CD14-positive monocyte (primary cell): ENCODE measurements around the gene HCN4. TPM values are rescaled to one million over a fixed set of nuclear protein-coding genes. Genes with fewer than 3 reads are reported as not detected.

Experiments
- DNase-seq, 3 donors: peaks; one replicate each; pipeline ENCODE4 v3.0.0-alpha.2; 2011 to 2022
- H2AFZ ChIP-seq: 2 replicates; pipeline ENCODE4 v1.6.0; 2012; ENCODE audit warnings: mild to moderate bottlenecking, low read depth, low read length, inconsistent platforms; ENCODE audit not compliant: insufficient read depth, poor library complexity, severe bottlenecking
- H3K27ac ChIP-seq, 2 donors: 1 replicate in 1 of 2; 2 replicates in 1 of 2; pipeline ENCODE4 v1.5.1; 2012 to 2013; ENCODE audit warnings: low read length in 2 of 2, control low read depth in 1 of 2, inconsistent platforms in 1 of 2, low read depth in 1 of 2, mild to moderate bottlenecking in 1 of 2
- H3K27me3 ChIP-seq, 2 donors: one replicate each; pipeline versions ENCODE4 v1.6.0 to v1.6.1; 2011 to 2013; ENCODE audit warnings: low read length in 2 of 2; ENCODE audit not compliant: control insufficient read depth in 2 of 2, insufficient read depth in 2 of 2
- H3K36me3 ChIP-seq, 2 donors: replicated peaks in 1 of 2; 1 replicate in 1 of 2; 2 replicates in 1 of 2; pipeline versions ENCODE4 v1.5.1 to v1.6.1; 2012 to 2013; ENCODE audit warnings: low read length in 2 of 2, control low read depth in 1 of 2, inconsistent platforms in 1 of 2, mild to moderate bottlenecking in 1 of 2; ENCODE audit not compliant: insufficient read depth in 2 of 2, control insufficient read depth in 1 of 2
- H3K4me1 ChIP-seq, 2 donors: 1 replicate in 1 of 2; 2 replicates in 1 of 2; pipeline versions ENCODE4 v1.5.1 to v1.6.1; 2012 to 2013; ENCODE audit warnings: low read length in 2 of 2, control low read depth in 1 of 2, inconsistent platforms in 1 of 2, mild to moderate bottlenecking in 1 of 2, moderate library complexity in 1 of 2; ENCODE audit not compliant: insufficient read depth in 2 of 2, control insufficient read depth in 1 of 2
- H3K4me2 ChIP-seq: replicated peaks from 2 replicates; pipeline ENCODE3; 2012; ENCODE audit warnings: low read length, moderate library complexity, mild to moderate bottlenecking; ENCODE audit not compliant: poor library complexity, severe bottlenecking; ENCODE audit errors: extremely low read depth
- H3K4me3 ChIP-seq, 3 experiments: fragments of 200-600 bp in 1 of 3; sonication (generic) in 1 of 3; replicated peaks in 1 of 3; 1 replicate in 2 of 3; 2 replicates in 1 of 3; pipeline ENCODE4 v1.5.1; 2011 to 2013; ENCODE audit warnings: low read length in 3 of 3, mild to moderate bottlenecking in 3 of 3, control low read depth in 2 of 3, low read depth in 2 of 3, inconsistent platforms in 1 of 3, moderate library complexity in 1 of 3
- H3K79me2 ChIP-seq: 2 replicates; pipeline ENCODE4 v1.6.0; 2012; ENCODE audit warnings: mild to moderate bottlenecking, control low read depth, inconsistent platforms, low read length, moderate library complexity; ENCODE audit not compliant: insufficient read depth
- H3K9ac ChIP-seq: 2 replicates; pipeline ENCODE4 v1.6.0; 2017; ENCODE audit warnings: low read length, mild to moderate bottlenecking; ENCODE audit not compliant: insufficient read depth, poor library complexity, severe bottlenecking
- H3K9me3 ChIP-seq, 2 donors: replicated peaks in 1 of 2; 1 replicate in 1 of 2; 2 replicates in 1 of 2; pipeline versions ENCODE4 v1.5.1 to v1.6.1; 2012 to 2013; ENCODE audit warnings: low read length in 2 of 2, control low read depth in 1 of 2; ENCODE audit not compliant: control insufficient read depth in 1 of 2, insufficient read depth in 1 of 2
- H4K20me1 ChIP-seq: 2 replicates; pipeline ENCODE4 v1.6.0; 2012; ENCODE audit warnings: mild to moderate bottlenecking, low read length, control low read depth, moderate library complexity; ENCODE audit not compliant: insufficient read depth
- H3K27ac Mint-ChIP-seq, 7 donors: one replicate each; pipeline ENCODE4 v1.8.0; 2020; ENCODE audit warnings: mild to moderate bottlenecking in 7 of 7, mixed read lengths in 7 of 7, moderate library complexity in 6 of 7, inconsistent platforms in 2 of 7
- H3K27me3 Mint-ChIP-seq, 3 donors: one replicate each; pipeline ENCODE4 v1.8.0; 2021 to 2022; ENCODE audit warnings: low read depth in 3 of 3, mild to moderate bottlenecking in 3 of 3, mixed read lengths in 3 of 3, moderate library complexity in 3 of 3, inconsistent platforms in 1 of 3
- H3K36me3 Mint-ChIP-seq, 2 donors: one replicate each; pipeline ENCODE4 v1.8.0; 2020; ENCODE audit warnings: mixed read lengths in 2 of 2, inconsistent platforms in 1 of 2, mild to moderate bottlenecking in 1 of 2
- H3K4me1 Mint-ChIP-seq: one replicate; pipeline ENCODE4 v1.8.0; 2020; ENCODE audit warnings: mild to moderate bottlenecking, mixed read lengths
- H3K4me3 Mint-ChIP-seq, 2 donors: one replicate each; pipeline ENCODE4 v1.8.0; 2020; ENCODE audit warnings: mild to moderate bottlenecking in 2 of 2, mixed read lengths in 2 of 2, moderate library complexity in 1 of 2
- H3K9me3 Mint-ChIP-seq, 7 donors: one replicate each; pipeline ENCODE4 v1.8.0; 2020 to 2022; ENCODE audit warnings: mixed read lengths in 7 of 7, mild to moderate bottlenecking in 6 of 7, moderate library complexity in 6 of 7, inconsistent platforms in 2 of 7
- WGBS: methylation state at CpG from one replicate; pipeline ENCODE4 v1.1.5; 2013; ENCODE audit warnings: missing lambda C conversion rate; ENCODE audit not compliant: insufficient coverage; 5-methylcytosine and 5-hydroxymethylcytosine counted together
- intact Hi-C, 2 donors: fragments of 100-400 bp; cut with micrococcal nuclease; formaldehyde crosslinking; loops; one replicate each; pipeline versions ENCODE4 v1.15.0 to v1.15.1; 2023
- polyA plus RNA-seq, 3 donors: library from polyadenylated mRNA; depleted of rRNA in 1 of 3; unstranded in 2 of 3; stranded (reverse) in 1 of 3; fragments of 300-500 nt in 2 of 3; fragments of >200 nt in 1 of 3; fragmentation: Illumina TruSeq in 2 of 3; gene quantifications; 1 replicate in 2 of 3; 2 replicates in 1 of 3; pipeline ENCODE4 v1.2.3, GENCODE V29; 2012 to 2021
- TF ChIP-seq, protein P1 (sequence below): fragments of 200-600 bp; IDR thresholded peaks from one replicate; pipeline ENCODE4 v1.8.0; 2022; ENCODE audit warnings: antibody characterized with exemption, mild to moderate bottlenecking

Gene HCN4
- polyA plus RNA-seq, 3 donors, result not detected

DNA sequence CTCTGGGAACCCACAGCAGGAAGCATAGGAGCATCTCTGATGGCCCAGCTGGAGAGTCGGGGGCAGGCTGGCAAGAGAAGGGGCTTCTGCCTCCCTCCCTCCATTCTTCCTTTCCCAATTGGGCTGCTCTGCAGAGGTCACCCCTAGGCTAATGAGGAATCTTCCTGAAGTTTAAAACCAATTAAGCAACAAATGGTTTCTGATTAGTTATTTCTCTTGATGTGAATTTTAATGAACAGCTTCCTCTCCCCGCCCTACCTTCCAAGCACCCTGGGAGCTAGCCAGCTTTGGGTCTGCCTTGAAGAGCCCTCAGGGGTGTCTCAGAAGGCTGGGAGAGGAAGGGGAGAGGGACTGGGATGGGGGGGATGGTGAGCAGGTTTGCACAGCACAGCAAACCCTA is 24.6 kb upstream of the HCN4 start:
- WGBS, result no CpG with 5 or more reads among the region's 2 CpGs
- H3K4me3 ChIP-seq, result no peak overlapping the region
- Mint-ChIP-seq H3K36me3 (no peaks in the 10 kb centered on the region), H3K27ac (no peak overlapping the region), H3K9me3 (peaks cover 0 to 9% (median 0%) of the 10 kb centered on the region in 7 donors), H3K27me3 (peaks cover 59 to 82% (median 62%) of the 10 kb centered on the region in 3 donors), H3K4me1 (peaks cover 20% of the 10 kb centered on the region), H3K4me3 (peak overlapping the region in 1 of 2 donors; percentile 30)
- TF ChIP-seq, protein P1, sequence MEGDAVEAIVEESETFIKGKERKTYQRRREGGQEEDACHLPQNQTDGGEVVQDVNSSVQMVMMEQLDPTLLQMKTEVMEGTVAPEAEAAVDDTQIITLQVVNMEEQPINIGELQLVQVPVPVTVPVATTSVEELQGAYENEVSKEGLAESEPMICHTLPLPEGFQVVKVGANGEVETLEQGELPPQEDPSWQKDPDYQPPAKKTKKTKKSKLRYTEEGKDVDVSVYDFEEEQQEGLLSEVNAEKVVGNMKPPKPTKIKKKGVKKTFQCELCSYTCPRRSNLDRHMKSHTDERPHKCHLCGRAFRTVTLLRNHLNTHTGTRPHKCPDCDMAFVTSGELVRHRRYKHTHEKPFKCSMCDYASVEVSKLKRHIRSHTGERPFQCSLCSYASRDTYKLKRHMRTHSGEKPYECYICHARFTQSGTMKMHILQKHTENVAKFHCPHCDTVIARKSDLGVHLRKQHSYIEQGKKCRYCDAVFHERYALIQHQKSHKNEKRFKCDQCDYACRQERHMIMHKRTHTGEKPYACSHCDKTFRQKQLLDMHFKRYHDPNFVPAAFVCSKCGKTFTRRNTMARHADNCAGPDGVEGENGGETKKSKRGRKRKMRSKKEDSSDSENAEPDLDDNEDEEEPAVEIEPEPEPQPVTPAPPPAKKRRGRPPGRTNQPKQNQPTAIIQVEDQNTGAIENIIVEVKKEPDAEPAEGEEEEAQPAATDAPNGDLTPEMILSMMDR, result no peak
- H3K27ac ChIP-seq, result no peak overlapping the region
- no peaks in the 10 kb centered on the region for H3K36me3 ChIP-seq
- no peak overlapping the region for H3K4me2 ChIP-seq
- H4K20me1 ChIP-seq, result no peaks in the 10 kb centered on the region
- peaks cover 9 to 11% of the 10 kb centered on the region in 2 donors for H3K4me1 ChIP-seq
- no peak for DNase-seq
- no peaks in the 10 kb centered on the region for H3K79me2 ChIP-seq
- H2AFZ ChIP-seq, result no peak overlapping the region
- no peaks in the 10 kb centered on the region for H3K9me3 ChIP-seq
- intact Hi-C loops, result no loop called here
- H3K9ac ChIP-seq, result peak overlapping the region; percentile 15
- peaks cover 2 to 42% of the 10 kb centered on the region in 2 donors for H3K27me3 ChIP-seq

DNA sequence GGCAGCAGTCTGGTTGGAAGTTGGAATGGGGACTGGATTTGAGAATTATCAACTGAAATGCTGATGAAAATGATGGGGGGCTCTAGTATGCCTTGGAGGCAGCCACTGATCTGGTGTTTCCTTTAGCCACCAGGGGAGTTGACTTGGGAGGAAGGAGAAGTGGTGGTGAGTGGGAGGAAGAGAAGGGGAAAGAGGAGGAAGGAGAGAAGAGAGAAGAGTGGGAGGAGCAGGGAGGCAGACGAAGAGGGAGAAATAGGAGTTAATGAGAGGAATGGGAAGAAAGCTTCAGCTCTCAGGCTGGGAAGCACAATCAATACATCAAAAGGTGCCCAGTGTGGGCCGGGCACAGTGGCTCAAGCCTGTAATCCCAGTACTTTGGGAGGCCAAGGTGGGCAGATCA is 23.3 kb upstream of the HCN4 start:
- no peak for DNase-seq
- Histone ChIP-seq H3K4me2 (no peak overlapping the region), H3K79me2 (no peaks in the 10 kb centered on the region), H4K20me1 (no peaks in the 10 kb centered on the region), H3K27me3 (peaks cover 2 to 32% of the 10 kb centered on the region in 2 donors), H3K36me3 (no peaks in the 10 kb centered on the region), H3K27ac (no peak overlapping the region), H3K9ac (no peak overlapping the region), H3K4me3 (no peak overlapping the region), H3K9me3 (no peaks in the 10 kb centered on the region), H3K4me1 (peaks cover 9 to 13% of the 10 kb centered on the region in 2 donors), H2AFZ (no peak overlapping the region)
- 20% methylated on average over 1 of the region's 2 CpGs for WGBS
- peaks cover 0 to 9% (median 0%) of the 10 kb centered on the region in 7 donors for H3K9me3 Mint-ChIP-seq
- H3K27me3 Mint-ChIP-seq, result peaks cover 56 to 73% (median 56%) of the 10 kb centered on the region in 3 donors
- H3K4me3 Mint-ChIP-seq, result peak overlapping the region in 1 of 2 donors; percentile 1
- no peaks in the 10 kb centered on the region for H3K36me3 Mint-ChIP-seq
- intact Hi-C loops, result no loop called here
- H3K4me1 Mint-ChIP-seq, result peaks cover 20% of the 10 kb centered on the region
- TF ChIP-seq, protein P1, result no peak
- peak overlapping the region in 1 of 7 donors; percentile 51 for H3K27ac Mint-ChIP-seq
